GM12865 (cell line): Measurements from ENCODE around the gene KDM1B.

Experiments used
- DNase-seq: peaks from one replicate; pipeline ENCODE4 v3.0.0; 2010; ENCODE audit warnings: low read depth
- H3K4me3 ChIP-seq: 2 replicates; pipeline ENCODE4 v1.5.1; 2011; ENCODE audit warnings: mild to moderate bottlenecking, low read depth, low read length, control low read depth
- CTCF ChIP-seq: IDR thresholded peaks from 2 replicates; pipeline ENCODE4 v1.5.1; 2011; ENCODE audit warnings: low read length, control low read depth, low read depth, inconsistent platforms; ENCODE audit not compliant: insufficient read depth; ENCODE audit errors: missing control alignments

KDM1B gene

GRCh38 chr6:18265787-18266522 lies 110.7 kb downstream of the KDM1B start:
- H3K4me3 ChIP-seq: no peak overlapping the region
- TF ChIP-seq CTCF: no peak
- DNase-seq: no peak

GRCh38 chr6:18266523-18266912 lies 111.3 kb downstream of the KDM1B start:
- TF ChIP-seq CTCF: no peak
- H3K4me3 ChIP-seq: no peak overlapping the region
- no peak for DNase-seq

- no peak overlapping the region for H3K4me3 ChIP-seq
- TF ChIP-seq CTCF: no peak
- DNase-seq: no peak
These were observed 112.8 kb downstream of the KDM1B start for GRCh38 chr6:18268066-18268465.

- H3K4me3 ChIP-seq: no peak overlapping the region
- TF ChIP-seq CTCF: no peak
- DNase-seq: peak; percentile 24
These were observed 114.0 kb downstream of the KDM1B start for GRCh38 chr6:18269253-18269652.

GRCh38 chr6:18269717-18270116 lies 114.5 kb downstream of the KDM1B start:
- no peak for TF ChIP-seq CTCF
- no peak for DNase-seq
- no peak overlapping the region for H3K4me3 ChIP-seq

GRCh38 chr6:18270216-18270615 lies 115.0 kb downstream of the KDM1B start:
- TF ChIP-seq CTCF: no peak
- DNase-seq: no peak
- no peak overlapping the region for H3K4me3 ChIP-seq
